H9 (cell line): ENCODE data around the gene HMGCLL1. TPM values are rescaled to one million over a fixed set of nuclear protein-coding genes. Genes with fewer than 3 reads are reported as not detected.

Experiments used
- DNase-seq: peaks from one replicate; pipeline ENCODE4 v3.0.0-alpha.2; 2017
- H2AFZ ChIP-seq: one replicate; pipeline ENCODE4 v1.6.1; 2013; ENCODE audit warnings: mild to moderate bottlenecking, low read length, control low read depth, moderate library complexity
- H2AK5ac ChIP-seq: 2 replicates; pipeline ENCODE4 v1.6.1; 2013; ENCODE audit warnings: low read length, control low read depth, mixed read lengths; ENCODE audit not compliant: insufficient read length
- H2BK120ac ChIP-seq: one replicate; pipeline ENCODE4 v1.6.1; 2013; ENCODE audit warnings: low read depth, mild to moderate bottlenecking, low read length, control low read depth, inconsistent platforms; ENCODE audit not compliant: poor library complexity, severe bottlenecking
- H2BK12ac ChIP-seq: 2 replicates; pipeline ENCODE4 v1.6.1; 2013; ENCODE audit warnings: low read length, control low read depth, mixed read lengths, low read depth; ENCODE audit not compliant: insufficient read length
- H2BK15ac ChIP-seq: 2 replicates; pipeline ENCODE4 v1.6.1; 2013; ENCODE audit warnings: low read depth, low read length, control low read depth
- H2BK20ac ChIP-seq: one replicate; pipeline ENCODE4 v1.6.1; 2013; ENCODE audit warnings: low read depth, mild to moderate bottlenecking, low read length, control low read depth, inconsistent platforms; ENCODE audit not compliant: poor library complexity, severe bottlenecking
- H2BK5ac ChIP-seq: 2 replicates; pipeline ENCODE4 v1.6.1; 2013; ENCODE audit warnings: low read length, control low read depth, mixed read lengths; ENCODE audit not compliant: insufficient read length
- H3K14ac ChIP-seq: 2 replicates; pipeline ENCODE4 v1.6.1; 2013; ENCODE audit warnings: low read length, control low read depth; ENCODE audit not compliant: insufficient read depth
- H3K18ac ChIP-seq: 2 replicates; pipeline ENCODE4 v1.6.1; 2013; ENCODE audit warnings: low read depth, mild to moderate bottlenecking, mixed read lengths, low read length, control low read depth; ENCODE audit not compliant: insufficient read length
- H3K23ac ChIP-seq: 2 replicates; pipeline ENCODE4 v1.6.1; 2013; ENCODE audit warnings: low read length, control low read depth, mixed read lengths, low read depth; ENCODE audit not compliant: insufficient read length
- H3K23me2 ChIP-seq: 2 replicates; pipeline ENCODE4 v1.6.1; 2013; ENCODE audit warnings: low read depth, mild to moderate bottlenecking, mixed read lengths, low read length, control low read depth; ENCODE audit not compliant: insufficient read length, poor library complexity, severe bottlenecking
- H3K27ac ChIP-seq: 2 replicates; pipeline ENCODE4 v1.5.1; 2013; ENCODE audit warnings: low read length, control low read depth, mixed read lengths, low read depth; ENCODE audit not compliant: insufficient read length
- H3K27me3 ChIP-seq: 2 replicates; pipeline ENCODE4 v1.6.1; 2013; ENCODE audit warnings: low read length, control low read depth, inconsistent platforms; ENCODE audit not compliant: insufficient read depth
- H3K4ac ChIP-seq: 2 replicates; pipeline ENCODE4 v1.6.1; 2013; ENCODE audit warnings: low read depth, mild to moderate bottlenecking, control low read depth, inconsistent platforms, low read length, moderate library complexity
- H3K4me1 ChIP-seq: 2 replicates; pipeline ENCODE4 v1.6.1; 2013; ENCODE audit warnings: low read length, control low read depth, inconsistent platforms; ENCODE audit not compliant: insufficient read depth
- H3K4me2 ChIP-seq: 2 replicates; pipeline ENCODE4 v1.6.1; 2013; ENCODE audit warnings: low read length, control low read depth, mixed read lengths; ENCODE audit not compliant: insufficient read length, insufficient read depth
- H3K56ac ChIP-seq: 2 replicates; pipeline ENCODE4 v1.6.1; 2013; ENCODE audit warnings: low read depth, mild to moderate bottlenecking, mixed read lengths, low read length, control low read depth; ENCODE audit not compliant: insufficient read length
- H3K79me1 ChIP-seq: 2 replicates; pipeline ENCODE4 v1.6.1; 2013; ENCODE audit warnings: low read depth, mild to moderate bottlenecking, moderate library complexity, low read length, control low read depth, inconsistent platforms; ENCODE audit not compliant: insufficient read depth, poor library complexity, severe bottlenecking
- H3K79me2 ChIP-seq: 2 replicates; pipeline ENCODE4 v1.6.1; 2013; ENCODE audit warnings: low read length, control low read depth, inconsistent platforms; ENCODE audit not compliant: insufficient read depth
- H3K9ac ChIP-seq: 2 replicates; pipeline ENCODE4 v1.6.1; 2013; ENCODE audit warnings: low read length, control low read depth, mixed read lengths; ENCODE audit not compliant: insufficient read length; ENCODE audit errors: extremely low read depth
- H3K9me3 ChIP-seq: one replicate; pipeline ENCODE4 v1.6.1; 2013; ENCODE audit warnings: low read depth, low read length, inconsistent platforms; ENCODE audit not compliant: control insufficient read depth
- H3T11ph ChIP-seq: one replicate; pipeline ENCODE4 v1.6.1; 2013; ENCODE audit warnings: mild to moderate bottlenecking, low read length, control low read depth, inconsistent platforms
- H4K20me1 ChIP-seq: one replicate; pipeline ENCODE4 v1.6.1; 2013; ENCODE audit not compliant: control insufficient read depth, insufficient read length, insufficient read depth
- H4K5ac ChIP-seq: 2 replicates; pipeline ENCODE4 v1.6.1; 2013; ENCODE audit warnings: low read depth, mild to moderate bottlenecking, mixed read lengths, low read length, control low read depth; ENCODE audit not compliant: insufficient read length
- H4K8ac ChIP-seq: replicated peaks from 2 replicates; pipeline ENCODE4 v1.6.1; 2013; ENCODE audit warnings: low read length, control low read depth, mixed read lengths, low read depth; ENCODE audit not compliant: insufficient read length
- H4K91ac ChIP-seq: 2 replicates; pipeline ENCODE4 v1.6.1; 2013; ENCODE audit warnings: low read depth, mild to moderate bottlenecking, moderate library complexity, mixed read lengths, low read length, control low read depth; ENCODE audit not compliant: insufficient read length
- H3K27ac Mint-ChIP-seq, 3 experiments: 2 replicates in 2 of 3; 3 replicates in 1 of 3; pipeline ENCODE4 v1.8.0; 2020 to 2021; ENCODE audit warnings: mixed read lengths in 3 of 3, mild to moderate bottlenecking in 1 of 3, moderate library complexity in 1 of 3
- H3K27me3 Mint-ChIP-seq: 2 replicates; pipeline ENCODE4 v1.8.0; 2021; ENCODE audit warnings: low read depth, mild to moderate bottlenecking, moderate library complexity, mixed read lengths
- H3K36me3 Mint-ChIP-seq, 3 experiments: 2 replicates in 2 of 3; 3 replicates in 1 of 3; pipeline ENCODE4 v1.8.0; 2020 to 2021; ENCODE audit warnings: low read depth in 3 of 3, mixed read lengths in 3 of 3; ENCODE audit not compliant: insufficient read depth in 1 of 3
- H3K4me1 Mint-ChIP-seq, 2 experiments: 2 replicates each; pipeline ENCODE4 v1.8.0; 2020; ENCODE audit warnings: mixed read lengths in 2 of 2
- H3K4me3 Mint-ChIP-seq, 2 experiments: 2 replicates in 1 of 2; 3 replicates in 1 of 2; pipeline ENCODE4 v1.8.0; 2020 to 2021; ENCODE audit warnings: mild to moderate bottlenecking in 2 of 2, mixed read lengths in 2 of 2, moderate library complexity in 1 of 2
- H3K9me3 Mint-ChIP-seq, 2 experiments: 2 replicates in 1 of 2; 3 replicates in 1 of 2; pipeline ENCODE4 v1.8.0; 2020; ENCODE audit warnings: mild to moderate bottlenecking in 2 of 2, mixed read lengths in 2 of 2, moderate library complexity in 1 of 2
- total RNA-seq: library from RNA; stranded (reverse); gene quantifications from 2 replicates; pipeline ENCODE4 v1.2.1, GENCODE V29; 2021
- TF ChIP-seq, protein P1 (sequence below): fragments of 200-600 bp; sonication (generic); conservative IDR thresholded peaks from 3 replicates; pipeline ENCODE4 v1.8.0; 2021; ENCODE audit warnings: antibody characterized with exemption, mild to moderate bottlenecking

The HMGCLL1 gene
- total RNA-seq, 1 experiment from 2014 or later, result 0.24 TPM

DNA sequence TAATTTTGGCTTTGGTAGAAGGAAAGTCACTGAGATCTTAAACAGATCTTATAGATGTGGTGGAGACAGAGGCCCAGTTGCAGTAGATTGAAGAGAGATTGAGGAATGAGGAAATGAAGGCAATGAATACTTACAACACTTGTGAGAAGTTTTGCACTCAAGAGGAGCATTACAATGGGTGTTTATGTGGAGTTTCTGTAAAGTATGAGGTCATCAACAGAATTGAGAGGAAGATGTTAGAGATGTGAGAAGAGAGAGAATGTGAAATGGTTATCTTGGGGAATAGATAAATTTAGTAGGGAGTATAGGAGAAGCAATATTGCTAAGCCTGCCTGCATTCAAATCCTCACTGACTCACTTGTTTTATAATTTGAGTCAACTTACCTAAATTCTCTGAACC, 168.3 kb downstream of the HMGCLL1 start:
- Mint-ChIP-seq H3K4me3 (no peak overlapping the region), H3K27me3 (no peaks in the 10 kb centered on the region), H3K36me3 (no peaks in the 10 kb centered on the region; a peak in 1 of 7 replicates), H3K9me3 (no peaks in the 10 kb centered on the region; a peak in 3 of 5 replicates), H3K27ac (no peak overlapping the region), H3K4me1 (peaks cover 5 to 9% of the 10 kb centered on the region in 2 experiments; a peak in 3 of 4 replicates)
- Histone ChIP-seq H3K9ac (no peak overlapping the region), H4K8ac (no peak overlapping the region), H2BK20ac (no peak overlapping the region), H3T11ph (no peak overlapping the region), H3K4me2 (no peak overlapping the region), H4K5ac (no peak overlapping the region), H2AFZ (no peak overlapping the region), H2BK5ac (no peak overlapping the region), H3K23me2 (no peaks in the 10 kb centered on the region), H3K18ac (no peak overlapping the region), H3K23ac (no peak overlapping the region), H3K14ac (no peak overlapping the region), H4K91ac (no peak overlapping the region), H4K20me1 (no peaks in the 10 kb centered on the region), H3K27me3 (no peaks in the 10 kb centered on the region), H3K79me2 (no peaks in the 10 kb centered on the region), H3K4me1 (no peaks in the 10 kb centered on the region), H3K56ac (no peak overlapping the region), H3K9me3 (no peaks in the 10 kb centered on the region), H2AK5ac (no peak overlapping the region), H3K4ac (no peak overlapping the region), H2BK12ac (no peak overlapping the region), H2BK15ac (no peak overlapping the region), H3K79me1 (no peaks in the 10 kb centered on the region), H2BK120ac (no peak overlapping the region), H3K27ac (no peak overlapping the region)
- TF ChIP-seq, protein P1, sequence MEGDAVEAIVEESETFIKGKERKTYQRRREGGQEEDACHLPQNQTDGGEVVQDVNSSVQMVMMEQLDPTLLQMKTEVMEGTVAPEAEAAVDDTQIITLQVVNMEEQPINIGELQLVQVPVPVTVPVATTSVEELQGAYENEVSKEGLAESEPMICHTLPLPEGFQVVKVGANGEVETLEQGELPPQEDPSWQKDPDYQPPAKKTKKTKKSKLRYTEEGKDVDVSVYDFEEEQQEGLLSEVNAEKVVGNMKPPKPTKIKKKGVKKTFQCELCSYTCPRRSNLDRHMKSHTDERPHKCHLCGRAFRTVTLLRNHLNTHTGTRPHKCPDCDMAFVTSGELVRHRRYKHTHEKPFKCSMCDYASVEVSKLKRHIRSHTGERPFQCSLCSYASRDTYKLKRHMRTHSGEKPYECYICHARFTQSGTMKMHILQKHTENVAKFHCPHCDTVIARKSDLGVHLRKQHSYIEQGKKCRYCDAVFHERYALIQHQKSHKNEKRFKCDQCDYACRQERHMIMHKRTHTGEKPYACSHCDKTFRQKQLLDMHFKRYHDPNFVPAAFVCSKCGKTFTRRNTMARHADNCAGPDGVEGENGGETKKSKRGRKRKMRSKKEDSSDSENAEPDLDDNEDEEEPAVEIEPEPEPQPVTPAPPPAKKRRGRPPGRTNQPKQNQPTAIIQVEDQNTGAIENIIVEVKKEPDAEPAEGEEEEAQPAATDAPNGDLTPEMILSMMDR, result no peak
- no peak for DNase-seq
